ENCODE data around the gene DOCK11. TPM values are rescaled to one million over a fixed set of nuclear protein-coding genes. Genes with fewer than 3 reads are reported as not detected.

DOCK11 gene
- total and polyA plus RNA-seq, 2 experiments from 2014 or later = 11.2 to 12.5 TPM

DNA sequence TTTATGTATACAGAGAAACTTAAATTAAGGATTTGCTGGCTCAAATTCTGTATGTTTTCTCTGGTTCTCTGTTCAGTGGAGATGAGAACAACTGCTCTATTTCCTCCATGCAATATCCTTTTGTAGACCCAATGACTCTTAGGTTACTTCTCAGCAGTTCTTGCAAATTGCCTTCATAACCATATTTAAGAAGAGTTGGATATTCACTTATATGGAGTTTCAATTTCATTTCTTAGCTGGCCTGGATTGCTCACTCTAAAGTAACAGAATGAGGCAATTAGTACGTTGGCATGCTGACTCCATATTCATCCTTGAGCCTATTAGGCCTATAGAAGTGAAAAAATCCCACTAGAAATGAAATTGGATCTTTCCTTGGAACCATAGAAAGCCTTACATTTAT is 93.6 kb downstream of the DOCK11 start:
- no peaks in the 10 kb centered on the region for H3K36me3 ChIP-seq
- no peaks in the 10 kb centered on the region for H3K4me1 ChIP-seq (ENCODE audit: low read depth)
- H3K27ac ChIP-seq = no peak overlapping the region
- no peaks in the 10 kb centered on the region for H3K27me3 ChIP-seq
- DNase-seq (ENCODE audit: low read depth in 1 of 2, low spot score in 1 of 2) = no peak
- no peaks in the 10 kb centered on the region for H3K9me3 ChIP-seq (ENCODE audit: low read depth)
- TF ChIP-seq, protein P1, sequence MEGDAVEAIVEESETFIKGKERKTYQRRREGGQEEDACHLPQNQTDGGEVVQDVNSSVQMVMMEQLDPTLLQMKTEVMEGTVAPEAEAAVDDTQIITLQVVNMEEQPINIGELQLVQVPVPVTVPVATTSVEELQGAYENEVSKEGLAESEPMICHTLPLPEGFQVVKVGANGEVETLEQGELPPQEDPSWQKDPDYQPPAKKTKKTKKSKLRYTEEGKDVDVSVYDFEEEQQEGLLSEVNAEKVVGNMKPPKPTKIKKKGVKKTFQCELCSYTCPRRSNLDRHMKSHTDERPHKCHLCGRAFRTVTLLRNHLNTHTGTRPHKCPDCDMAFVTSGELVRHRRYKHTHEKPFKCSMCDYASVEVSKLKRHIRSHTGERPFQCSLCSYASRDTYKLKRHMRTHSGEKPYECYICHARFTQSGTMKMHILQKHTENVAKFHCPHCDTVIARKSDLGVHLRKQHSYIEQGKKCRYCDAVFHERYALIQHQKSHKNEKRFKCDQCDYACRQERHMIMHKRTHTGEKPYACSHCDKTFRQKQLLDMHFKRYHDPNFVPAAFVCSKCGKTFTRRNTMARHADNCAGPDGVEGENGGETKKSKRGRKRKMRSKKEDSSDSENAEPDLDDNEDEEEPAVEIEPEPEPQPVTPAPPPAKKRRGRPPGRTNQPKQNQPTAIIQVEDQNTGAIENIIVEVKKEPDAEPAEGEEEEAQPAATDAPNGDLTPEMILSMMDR (IDR thresholded peaks at IDR 0.05; ENCODE audit: low read depth, low read length) = no peak
- no peak overlapping the region for H3K4me3 ChIP-seq

DNA sequence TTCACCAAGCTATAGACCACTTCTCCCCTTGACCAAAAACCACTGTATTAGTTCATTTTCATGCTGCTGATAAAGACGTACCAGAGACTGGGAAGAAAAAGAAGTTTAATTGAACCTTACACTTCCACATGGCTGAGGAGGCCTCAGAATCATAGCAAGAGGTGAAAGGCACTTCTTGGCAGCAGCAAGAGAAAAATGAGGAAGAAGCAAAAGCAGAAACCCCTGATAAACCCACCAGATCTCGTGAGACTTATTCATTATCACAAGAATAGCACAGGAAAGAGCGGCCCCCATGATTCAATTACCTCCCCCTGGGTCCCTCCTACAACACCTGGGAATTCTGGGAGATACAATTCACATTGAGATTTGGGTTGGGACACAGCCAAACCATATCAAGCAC is 97.8 kb downstream of the DOCK11 start:
- no peaks in the 10 kb centered on the region for H3K4me1 ChIP-seq (ENCODE audit: low read depth)
- H3K36me3 ChIP-seq = no peaks in the 10 kb centered on the region
- H3K9me3 ChIP-seq (ENCODE audit: low read depth) = no peaks in the 10 kb centered on the region
- H3K27ac ChIP-seq = no peak overlapping the region
- TF ChIP-seq, protein P1 (IDR thresholded peaks at IDR 0.05; ENCODE audit: low read depth, low read length) = no peak
- no peak for DNase-seq (ENCODE audit: low read depth in 1 of 2, low spot score in 1 of 2)
- H3K4me3 ChIP-seq = no peak overlapping the region
- no peaks in the 10 kb centered on the region for H3K27me3 ChIP-seq

DNA sequence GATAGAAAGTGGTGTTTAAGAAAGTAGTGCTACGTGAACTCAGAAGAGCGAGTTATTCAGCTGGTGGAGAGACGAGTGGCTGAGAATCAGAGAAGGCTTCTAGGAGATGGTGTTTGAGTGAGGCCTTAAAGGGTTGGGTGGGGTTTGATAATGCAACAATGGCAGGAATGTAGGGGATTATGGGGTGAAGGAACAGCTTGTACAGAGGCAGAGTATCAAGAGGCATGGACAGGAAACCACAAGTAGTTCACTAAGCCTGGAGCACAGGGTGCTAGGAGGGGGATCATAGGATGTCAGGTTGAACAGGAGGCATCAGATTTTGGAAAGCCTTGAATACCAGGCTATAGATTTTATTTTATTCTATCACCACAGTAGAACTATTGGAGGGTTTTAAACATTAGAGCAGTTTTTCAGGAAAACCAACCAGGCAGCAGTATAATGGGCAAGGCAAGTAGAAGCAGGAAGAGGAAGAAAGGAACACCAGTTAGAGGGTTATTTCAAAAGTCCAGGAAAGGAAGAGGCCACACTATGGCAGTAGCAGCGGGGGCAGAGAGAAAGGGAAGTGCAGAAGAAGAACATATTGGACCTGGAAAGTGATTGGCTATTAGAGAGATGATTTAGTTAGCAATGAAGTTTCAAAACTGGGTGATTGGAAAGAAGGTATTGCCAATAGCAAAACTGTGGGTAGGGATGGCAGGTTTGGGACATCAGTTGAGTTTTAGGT is 99.2 kb downstream of the DOCK11 start:
- Histone ChIP-seq H3K4me3 (no peak overlapping the region), H3K36me3 (no peaks in the 10 kb centered on the region), H3K27ac (no peak overlapping the region), H3K9me3 (ENCODE audit: low read depth) (no peaks in the 10 kb centered on the region), H3K4me1 (ENCODE audit: low read depth) (no peaks in the 10 kb centered on the region), H3K27me3 (no peaks in the 10 kb centered on the region)
- DNase-seq (ENCODE audit: low read depth in 1 of 2, low spot score in 1 of 2) = peak in 1 of 2 donors; percentile 24
- TF ChIP-seq, protein P1 (IDR thresholded peaks at IDR 0.05; ENCODE audit: low read depth, low read length) = no peak

DNA sequence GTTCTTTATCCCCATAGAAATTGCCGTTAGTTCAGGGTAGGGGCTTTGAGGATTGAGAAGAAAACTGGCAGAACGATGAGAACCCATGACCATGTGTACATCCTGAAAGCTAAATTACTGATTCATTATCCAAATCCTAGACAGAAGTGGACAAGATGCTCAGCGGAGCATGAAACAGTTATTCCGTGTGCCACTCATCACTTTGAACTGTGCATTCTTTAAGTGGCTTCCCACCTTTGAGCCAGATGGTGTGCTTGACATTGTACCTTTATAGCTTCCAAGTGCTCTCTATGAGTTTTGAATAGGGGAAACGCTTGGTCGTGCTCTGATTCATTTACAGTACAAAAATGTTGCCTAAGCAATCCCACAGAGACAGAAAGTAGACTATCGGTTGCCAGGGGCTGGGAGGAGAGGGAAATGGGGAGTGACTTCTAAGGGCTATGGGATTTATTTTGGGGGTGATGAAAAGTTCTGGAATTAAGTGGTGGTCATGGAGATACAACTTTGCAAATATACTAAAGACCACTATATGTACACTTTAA is 100.0 kb downstream of the DOCK11 start:
- Histone ChIP-seq H3K36me3 (no peaks in the 10 kb centered on the region), H3K4me3 (no peak overlapping the region), H3K27ac (no peak overlapping the region), H3K4me1 (ENCODE audit: low read depth) (no peaks in the 10 kb centered on the region), H3K27me3 (no peaks in the 10 kb centered on the region), H3K9me3 (ENCODE audit: low read depth) (no peaks in the 10 kb centered on the region)
- DNase-seq (ENCODE audit: low read depth in 1 of 2, low spot score in 1 of 2) = peak in 1 of 2 donors; percentile 6
- TF ChIP-seq, protein P1 (IDR thresholded peaks at IDR 0.05; ENCODE audit: low read depth, low read length) = no peak

DNA sequence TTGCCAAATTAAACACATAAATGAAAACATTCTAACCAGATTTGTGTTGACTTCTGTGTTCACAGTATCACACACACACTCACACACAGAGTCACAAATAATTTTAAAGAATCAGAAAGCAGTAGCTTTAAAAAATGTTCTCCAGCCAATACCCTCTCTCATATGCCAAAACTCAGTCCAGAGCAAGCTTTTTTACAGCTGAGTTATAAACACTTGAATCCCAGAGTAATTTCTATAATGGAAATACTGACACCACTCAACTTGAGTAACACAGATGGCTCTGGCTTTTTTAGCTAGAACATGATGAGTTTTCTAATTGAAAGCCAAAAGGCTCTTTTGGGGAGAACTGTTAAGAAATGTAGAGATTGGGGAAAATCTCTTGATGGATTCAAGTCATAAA is 100.8 kb downstream of the DOCK11 start:
- Histone ChIP-seq H3K27me3 (no peaks in the 10 kb centered on the region), H3K36me3 (no peaks in the 10 kb centered on the region), H3K27ac (no peak overlapping the region), H3K4me1 (ENCODE audit: low read depth) (no peaks in the 10 kb centered on the region), H3K4me3 (no peak overlapping the region), H3K9me3 (ENCODE audit: low read depth) (no peaks in the 10 kb centered on the region)
- no peak for DNase-seq (ENCODE audit: low read depth in 1 of 2, low spot score in 1 of 2)
- TF ChIP-seq, protein P1 (IDR thresholded peaks at IDR 0.05; ENCODE audit: low read depth, low read length) = no peak

Measured in cardiac muscle cell (in vitro differentiated cells and primary cell).